Parathyroid adenoma (tissue), 2 donors: ENCODE data around the gene TRIM25.

Experiments used
- H2AFZ ChIP-seq: fragments of 300-600 bp; sonication (generic); one replicate; pipeline ENCODE4 v1.7.0; 2017; ENCODE audit warnings: antibody characterized with exemption, mild to moderate bottlenecking
- H3K27ac ChIP-seq: fragments of 300-600 bp; sonication (generic); one replicate; pipeline ENCODE4 v1.7.0; 2017
- H3K27me3 ChIP-seq: fragments of 300-600 bp; sonication (generic); one replicate; pipeline ENCODE4 v1.7.0; 2017; ENCODE audit warnings: low read length; ENCODE audit not compliant: control insufficient read depth, insufficient read depth
- H3K36me3 ChIP-seq: fragments of 300-600 bp; sonication (generic); one replicate; pipeline ENCODE4 v1.7.0; 2017; ENCODE audit warnings: low read length; ENCODE audit not compliant: control insufficient read depth, insufficient read depth
- H3K4me1 ChIP-seq: fragments of 300-600 bp; sonication (generic); one replicate; pipeline ENCODE4 v1.7.0; 2017; ENCODE audit warnings: control low read depth
- H3K4me2 ChIP-seq: fragments of 300-600 bp; sonication (generic); one replicate; pipeline ENCODE4 v1.7.0; 2017; ENCODE audit warnings: low read length
- H3K4me3 ChIP-seq: fragments of 300-600 bp; sonication (generic); one replicate; pipeline ENCODE4 v1.7.0; 2017; ENCODE audit warnings: low read depth, low read length
- H3K79me2 ChIP-seq: fragments of 300-600 bp; sonication (generic); one replicate; pipeline ENCODE4 v1.7.0; 2017; ENCODE audit warnings: control low read depth
- H3K9ac ChIP-seq: fragments of 300-600 bp; sonication (generic); one replicate; pipeline ENCODE4 v1.7.0; 2017; ENCODE audit warnings: mild to moderate bottlenecking
- H3K9me3 ChIP-seq: fragments of 300-600 bp; sonication (generic); one replicate; pipeline ENCODE4 v1.7.0; 2017; ENCODE audit warnings: low read length; ENCODE audit not compliant: control insufficient read depth
- CTCF ChIP-seq: fragments of 300-600 bp; sonication (generic); IDR thresholded peaks from one replicate; pipeline ENCODE4 v1.7.0; 2017; ENCODE audit warnings: antibody characterized with exemption, mild to moderate bottlenecking
- donor health status: primary hyperparathyroidism.

The TRIM25 gene

GRCh38 chr17:56893503-56893902 lies 20.3 kb downstream of the TRIM25 start:
- H3K36me3 ChIP-seq = no peaks in the 10 kb centered on the region
- no peak overlapping the region for H3K27ac ChIP-seq
- no peak overlapping the region for H3K4me3 ChIP-seq
- no peak overlapping the region for H3K4me2 ChIP-seq
- TF ChIP-seq CTCF = no peak
- no peaks in the 10 kb centered on the region for H3K4me1 ChIP-seq
- H2AFZ ChIP-seq = no peak overlapping the region
- no peak overlapping the region for H3K9ac ChIP-seq
- no peaks in the 10 kb centered on the region for H3K27me3 ChIP-seq
- H3K79me2 ChIP-seq = no peaks in the 10 kb centered on the region
- no peaks in the 10 kb centered on the region for H3K9me3 ChIP-seq

GRCh38 chr17:56892333-56892732 lies 21.5 kb downstream of the TRIM25 start:
- no peaks in the 10 kb centered on the region for H3K27me3 ChIP-seq
- no peaks in the 10 kb centered on the region for H3K79me2 ChIP-seq
- H2AFZ ChIP-seq = no peak overlapping the region
- TF ChIP-seq CTCF = no peak
- no peaks in the 10 kb centered on the region for H3K36me3 ChIP-seq
- no peak overlapping the region for H3K4me3 ChIP-seq
- no peak overlapping the region for H3K27ac ChIP-seq
- no peak overlapping the region for H3K9ac ChIP-seq
- H3K4me2 ChIP-seq = no peak overlapping the region
- H3K9me3 ChIP-seq = no peaks in the 10 kb centered on the region
- no peaks in the 10 kb centered on the region for H3K4me1 ChIP-seq

- H3K27ac ChIP-seq = no peak overlapping the region
- H3K9me3 ChIP-seq = no peaks in the 10 kb centered on the region
- H2AFZ ChIP-seq = no peak overlapping the region
- no peak overlapping the region for H3K4me3 ChIP-seq
- H3K9ac ChIP-seq = no peak overlapping the region
- H3K27me3 ChIP-seq = no peaks in the 10 kb centered on the region
- H3K79me2 ChIP-seq = no peaks in the 10 kb centered on the region
- H3K4me1 ChIP-seq = no peaks in the 10 kb centered on the region
- H3K36me3 ChIP-seq = no peaks in the 10 kb centered on the region
- peak; percentile 54 for TF ChIP-seq CTCF
- H3K4me2 ChIP-seq = no peak overlapping the region
Measured at GRCh38 chr17:56891751-56892150, 22.1 kb downstream of the TRIM25 start.

- no peak for TF ChIP-seq CTCF
- H3K4me2 ChIP-seq = no peak overlapping the region
Measured at GRCh38 chr17:56890906-56891674, 22.8 kb downstream of the TRIM25 start.

GRCh38 chr17:56890390-56890789 lies 23.5 kb downstream of the TRIM25 start:
- Histone ChIP-seq H3K79me2 (no peaks in the 10 kb centered on the region), H3K27me3 (no peaks in the 10 kb centered on the region), H2AFZ (no peak overlapping the region), H3K9me3 (no peaks in the 10 kb centered on the region), H3K36me3 (no peaks in the 10 kb centered on the region), H3K27ac (no peak overlapping the region), H3K4me1 (no peaks in the 10 kb centered on the region), H3K4me3 (no peak overlapping the region), H3K4me2 (no peak overlapping the region), H3K9ac (no peak overlapping the region)
- no peak for TF ChIP-seq CTCF

More at GRCh38 chr17:56890906-56891674, 22.8 kb downstream of the TRIM25 start:
- no peak overlapping the region for H3K27ac ChIP-seq
- H3K4me3 ChIP-seq = no peak overlapping the region
- H3K4me1 ChIP-seq = no peaks in the 10 kb centered on the region
- no peaks in the 10 kb centered on the region for H3K9me3 ChIP-seq
- no peaks in the 10 kb centered on the region for H3K36me3 ChIP-seq
- no peaks in the 10 kb centered on the region for H3K79me2 ChIP-seq
- H2AFZ ChIP-seq = no peak overlapping the region
- no peak overlapping the region for H3K9ac ChIP-seq
- no peaks in the 10 kb centered on the region for H3K27me3 ChIP-seq
